Liver (tissue), 9 donors: ENCODE data around the gene IYD. TPM values are rescaled to one million over a fixed set of nuclear protein-coding genes. Genes with fewer than 3 reads are reported as not detected.

Experiments used
- DNase-seq: peaks from one replicate; pipeline ENCODE4 v3.0.0-alpha.2; 2017; ENCODE audit warnings: low spot score
- H3K27ac ChIP-seq, 2 donors: one replicate each; pipeline ENCODE4 v1.7.0; 2013; ENCODE audit warnings: inconsistent platforms in 2 of 2, low read length in 2 of 2, control low read depth in 1 of 2, low read depth in 1 of 2, mild to moderate bottlenecking in 1 of 2
- H3K27me3 ChIP-seq, 4 donors: one replicate each; pipeline versions ENCODE4 v1.6.1 to v1.7.0; 2013; ENCODE audit warnings: low read length in 3 of 4, inconsistent platforms in 1 of 4, mild to moderate bottlenecking in 1 of 4, moderate library complexity in 1 of 4; ENCODE audit not compliant: control insufficient read depth in 4 of 4, insufficient read depth in 4 of 4
- H3K36me3 ChIP-seq, 4 donors: one replicate each; pipeline versions ENCODE4 v1.6.1 to v1.7.0; 2013; ENCODE audit warnings: low read length in 3 of 4, mild to moderate bottlenecking in 3 of 4, low read depth in 1 of 4, moderate library complexity in 1 of 4; ENCODE audit not compliant: control insufficient read depth in 4 of 4, insufficient read depth in 3 of 4
- H3K4me1 ChIP-seq, 4 donors: one replicate each; pipeline versions ENCODE4 v1.6.1 to v1.7.0; 2013; ENCODE audit warnings: low read length in 3 of 4, mild to moderate bottlenecking in 3 of 4, moderate library complexity in 1 of 4; ENCODE audit not compliant: control insufficient read depth in 4 of 4, insufficient read depth in 4 of 4
- H3K4me3 ChIP-seq, 3 donors: one replicate each; pipeline versions ENCODE4 v1.6.1 to v1.7.0; 2013; ENCODE audit warnings: low read length in 3 of 3, control low read depth in 1 of 3, low read depth in 1 of 3, mild to moderate bottlenecking in 1 of 3
- H3K9ac ChIP-seq, 2 donors: one replicate each; pipeline ENCODE4 v1.7.0; 2013; ENCODE audit warnings: low read length in 2 of 2, mild to moderate bottlenecking in 2 of 2, moderate library complexity in 2 of 2, control low read depth in 1 of 2, low read depth in 1 of 2
- H3K9me3 ChIP-seq, 4 donors: one replicate each; pipeline versions ENCODE4 v1.6.1 to v1.7.0; 2013; ENCODE audit warnings: low read length in 3 of 4; ENCODE audit not compliant: control insufficient read depth in 4 of 4
- ATF3 ChIP-seq: IDR thresholded peaks from 2 replicates; pipeline ENCODE4 v1.6.1; 2016; ENCODE audit warnings: antibody characterized with exemption
- CTCF ChIP-seq: fragments of 150-350 bp; IDR thresholded peaks from 2 replicates; pipeline ENCODE4 v1.5.1; 2017; ENCODE audit warnings: improper control_type of control experiment, low read depth, low read length; ENCODE audit not compliant: missing input control
- EGR1 ChIP-seq, 2 donors: IDR thresholded peaks; 2 replicates each; pipeline ENCODE4 v1.6.1; 2016 to 2018; ENCODE audit warnings: antibody characterized with exemption in 2 of 2, low read depth in 2 of 2
- FOXA1 ChIP-seq: IDR thresholded peaks from 2 replicates; pipeline ENCODE4 v1.6.1; 2016; ENCODE audit warnings: antibody characterized with exemption
- FOXA2 ChIP-seq: IDR thresholded peaks from 2 replicates; pipeline ENCODE4 v1.6.1; 2016; ENCODE audit warnings: antibody characterized with exemption
- GABPA ChIP-seq, 2 donors: IDR thresholded peaks in 1 of 2; conservative IDR thresholded peaks in 1 of 2; 2 replicates each; pipeline ENCODE4 v1.6.1; 2016; ENCODE audit warnings: antibody characterized with exemption in 2 of 2, mild to moderate bottlenecking in 1 of 2, moderate library complexity in 1 of 2
- HNF4A ChIP-seq, 2 donors: conservative IDR thresholded peaks; 2 replicates each; pipeline ENCODE4 v1.6.1; 2016; ENCODE audit warnings: antibody characterized with exemption in 2 of 2, mild to moderate bottlenecking in 2 of 2
- HNF4G ChIP-seq: IDR thresholded peaks from 2 replicates; pipeline ENCODE4 v1.6.1; 2016; ENCODE audit warnings: antibody characterized with exemption
- JUND ChIP-seq, 2 donors: IDR thresholded peaks; 2 replicates each; pipeline ENCODE4 v1.6.1; 2016; ENCODE audit warnings: antibody characterized with exemption in 2 of 2
- NR2F2 ChIP-seq: IDR thresholded peaks from 2 replicates; pipeline ENCODE4 v1.6.1; 2016; ENCODE audit warnings: antibody characterized with exemption
- RAD21 ChIP-seq, 2 donors: IDR thresholded peaks; 2 replicates each; pipeline ENCODE4 v1.6.1; 2016; ENCODE audit warnings: antibody characterized with exemption in 2 of 2, mild to moderate bottlenecking in 2 of 2
- RXRA ChIP-seq, 2 donors: IDR thresholded peaks; 2 replicates each; pipeline ENCODE4 v1.6.1; 2017 to 2018; ENCODE audit warnings: antibody characterized with exemption in 2 of 2, mild to moderate bottlenecking in 1 of 2
- SP1 ChIP-seq: IDR thresholded peaks from 2 replicates; pipeline ENCODE4 v1.6.1; 2018; ENCODE audit warnings: antibody characterized with exemption, mild to moderate bottlenecking
- TAF1 ChIP-seq: conservative IDR thresholded peaks from 2 replicates; pipeline ENCODE4 v1.6.1; 2016; ENCODE audit warnings: antibody characterized with exemption, mild to moderate bottlenecking
- YY1 ChIP-seq: IDR thresholded peaks from 2 replicates; pipeline ENCODE4 v1.6.1; 2016; ENCODE audit warnings: antibody characterized with exemption, mild to moderate bottlenecking
- ZBTB33 ChIP-seq: IDR thresholded peaks from 2 replicates; pipeline ENCODE4 v1.6.1; 2016; ENCODE audit warnings: antibody characterized with exemption
- WGBS: extraction: QIAGEN DNeasy Blood & Tissue Kit; methylation state at CpG from one replicate; pipeline ENCODE4 v1.1.7; 2013; 5-methylcytosine and 5-hydroxymethylcytosine counted together
- polyA plus RNA-seq, 2 donors: library from polyadenylated mRNA; stranded (reverse) in 1 of 2; unstranded in 1 of 2; fragments of 200-250 nt in 1 of 2; fragments of >200 nt in 1 of 2; fragmentation: Nextera tagmentation in 1 of 2; extraction: Ambion mirVana in 1 of 2; gene quantifications; one replicate each; pipeline versions ENCODE4 v1.2.1 to v1.2.3, GENCODE V29; 2013 to 2015
- total RNA-seq, 2 donors: library from RNA; depleted of rRNA; stranded (reverse); fragments of >200 nt; gene quantifications; one replicate each; pipeline ENCODE4 v1.2.3, GENCODE V29; 2014
- TF ChIP-seq, protein P1 (sequence below): IDR thresholded peaks from 2 replicates; pipeline ENCODE4 v1.6.1; 2016; ENCODE audit warnings: antibody characterized with exemption, mild to moderate bottlenecking
- donor health status: healthy.
- donor health status: healthy.
- donor health status: healthy.
- donor health status: healthy.
- donor health status: healthy.

IYD gene
- total and polyA plus RNA-seq, 4 donors = 1.6 to 6.2 (median 2.6) TPM

- WGBS = 81% methylated on average over 1 of the region's 1 CpG
- Histone ChIP-seq H3K9ac (no peak overlapping the region), H3K27me3 (no peaks in the 10 kb centered on the region), H3K27ac (no peak overlapping the region), H3K4me1 (peaks cover 0 to 12% (median 6%) of the 10 kb centered on the region in 4 donors), H3K9me3 (no peaks in the 10 kb centered on the region), H3K4me3 (no peak overlapping the region), H3K36me3 (no peaks in the 10 kb centered on the region)
- no peak for TF ChIP-seq TAF1
- TF ChIP-seq GABPA (IDR thresholded peaks at IDR 0.05 in 1 of 2, conservative IDR thresholded peaks at IDR 0.05 in 1 of 2) = no peak
- no peak for TF ChIP-seq JUND (IDR thresholded peaks at IDR 0.05)
- no peak for TF ChIP-seq ATF3
- no peak for TF ChIP-seq SP1
- TF ChIP-seq FOXA2 = no peak
- TF ChIP-seq NR2F2 = no peak
- TF ChIP-seq RAD21 (IDR thresholded peaks at IDR 0.05) = no peak
- TF ChIP-seq RXRA (IDR thresholded peaks at IDR 0.05) = no peak
- no peak for TF ChIP-seq HNF4G
- TF ChIP-seq EGR1 (IDR thresholded peaks at IDR 0.05; ENCODE audit: low read depth in 2 of 2) = no peak
- no peak for DNase-seq
Measured at GRCh38 chr6:150380256-150380655, 11.4 kb downstream of the IYD start.

GRCh38 chr6:150382171-150382570, 13.4 kb downstream of the IYD start:
- Histone ChIP-seq H3K27ac (no peak overlapping the region), H3K4me1 (peaks cover 0 to 7% (median 3%) of the 10 kb centered on the region in 4 donors), H3K27me3 (no peaks in the 10 kb centered on the region), H3K9me3 (no peaks in the 10 kb centered on the region), H3K36me3 (no peaks in the 10 kb centered on the region), H3K4me3 (no peak overlapping the region), H3K9ac (no peak overlapping the region)
- no peak for TF ChIP-seq ZBTB33
- no peak for TF ChIP-seq RAD21 (IDR thresholded peaks at IDR 0.05)
- TF ChIP-seq FOXA1 = no peak
- TF ChIP-seq, protein P1, sequence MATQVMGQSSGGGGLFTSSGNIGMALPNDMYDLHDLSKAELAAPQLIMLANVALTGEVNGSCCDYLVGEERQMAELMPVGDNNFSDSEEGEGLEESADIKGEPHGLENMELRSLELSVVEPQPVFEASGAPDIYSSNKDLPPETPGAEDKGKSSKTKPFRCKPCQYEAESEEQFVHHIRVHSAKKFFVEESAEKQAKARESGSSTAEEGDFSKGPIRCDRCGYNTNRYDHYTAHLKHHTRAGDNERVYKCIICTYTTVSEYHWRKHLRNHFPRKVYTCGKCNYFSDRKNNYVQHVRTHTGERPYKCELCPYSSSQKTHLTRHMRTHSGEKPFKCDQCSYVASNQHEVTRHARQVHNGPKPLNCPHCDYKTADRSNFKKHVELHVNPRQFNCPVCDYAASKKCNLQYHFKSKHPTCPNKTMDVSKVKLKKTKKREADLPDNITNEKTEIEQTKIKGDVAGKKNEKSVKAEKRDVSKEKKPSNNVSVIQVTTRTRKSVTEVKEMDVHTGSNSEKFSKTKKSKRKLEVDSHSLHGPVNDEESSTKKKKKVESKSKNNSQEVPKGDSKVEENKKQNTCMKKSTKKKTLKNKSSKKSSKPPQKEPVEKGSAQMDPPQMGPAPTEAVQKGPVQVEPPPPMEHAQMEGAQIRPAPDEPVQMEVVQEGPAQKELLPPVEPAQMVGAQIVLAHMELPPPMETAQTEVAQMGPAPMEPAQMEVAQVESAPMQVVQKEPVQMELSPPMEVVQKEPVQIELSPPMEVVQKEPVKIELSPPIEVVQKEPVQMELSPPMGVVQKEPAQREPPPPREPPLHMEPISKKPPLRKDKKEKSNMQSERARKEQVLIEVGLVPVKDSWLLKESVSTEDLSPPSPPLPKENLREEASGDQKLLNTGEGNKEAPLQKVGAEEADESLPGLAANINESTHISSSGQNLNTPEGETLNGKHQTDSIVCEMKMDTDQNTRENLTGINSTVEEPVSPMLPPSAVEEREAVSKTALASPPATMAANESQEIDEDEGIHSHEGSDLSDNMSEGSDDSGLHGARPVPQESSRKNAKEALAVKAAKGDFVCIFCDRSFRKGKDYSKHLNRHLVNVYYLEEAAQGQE = no peak
- TF ChIP-seq HNF4G = no peak
- no peak for TF ChIP-seq GABPA (IDR thresholded peaks at IDR 0.05 in 1 of 2, conservative IDR thresholded peaks at IDR 0.05 in 1 of 2)
- TF ChIP-seq TAF1 = no peak
- TF ChIP-seq EGR1 (IDR thresholded peaks at IDR 0.05; ENCODE audit: low read depth in 2 of 2) = no peak
- no peak for TF ChIP-seq NR2F2
- TF ChIP-seq RXRA (IDR thresholded peaks at IDR 0.05) = no peak
- no peak for TF ChIP-seq ATF3
- no peak for TF ChIP-seq YY1
- no peak for TF ChIP-seq FOXA2
- no peak for TF ChIP-seq CTCF
- no peak for TF ChIP-seq HNF4A (conservative IDR thresholded peaks at IDR 0.05)
- TF ChIP-seq SP1 = no peak
- 95% methylated on average over 4 of the region's 4 CpGs for WGBS
- no peak for DNase-seq
